Non-pigmented ciliary epithelial cell (primary cell): ENCODE results near the gene NRAP.
"Not testable (repeated sequence)": the region's sequence is repeated elsewhere in the genome, so short reads cannot be mapped to it uniquely, and the experiment has no call there.

Experiments used
- DNase-seq: peaks from one replicate; pipeline ENCODE4 v3.0.0-alpha.2; 2010; ENCODE audit warnings: low read depth

NRAP gene

GRCh38 chr10:113681533-113682470 lies 18.0 kb upstream of the NRAP start:
- no peak for DNase-seq

- DNase-seq, result no peak
These were observed 16.6 kb upstream of the NRAP start for GRCh38 chr10:113680190-113681111.

GRCh38 chr10:113679463-113680189 lies 15.8 kb upstream of the NRAP start, which contains the start of gene CASP7:
Gene CASP7 (plus strand): TSS chr10:113679912. CDS start chr10:113697494, 17,582 bp downstream.
- no peak for DNase-seq

- DNase-seq, result no peak
These were observed 2.9 kb upstream of the NRAP start for GRCh38 chr10:113666682-113667252.

- peak; percentile 87 for DNase-seq
These were observed 2.0 kb upstream of the NRAP start for GRCh38 chr10:113665806-113666354.

GRCh38 chr10:113665352-113665751 lies 1.5 kb upstream of the NRAP start:
- no peak for DNase-seq

GRCh38 chr10:113663142-113663541 lies 699 bp downstream of the NRAP start:
- DNase-seq, result no peak

- no peak for DNase-seq
These were observed 2.5 kb downstream of the NRAP start for GRCh38 chr10:113661332-113661731.

GRCh38 chr10:113657544-113657943 lies 6.3 kb downstream of the NRAP start:
- DNase-seq, result no peak

- DNase-seq, result no peak
These were observed 6.9 kb downstream of the NRAP start for GRCh38 chr10:113656896-113657295.

- DNase-seq, result not testable (repeated sequence)
These were observed 11.4 kb downstream of the NRAP start for GRCh38 chr10:113652456-113652855.

GRCh38 chr10:113651898-113652297 lies 11.9 kb downstream of the NRAP start:
- no peak for DNase-seq

- no peak for DNase-seq
These were observed 12.8 kb downstream of the NRAP start for GRCh38 chr10:113651021-113651420.

GRCh38 chr10:113650172-113650571 lies 13.7 kb downstream of the NRAP start:
- DNase-seq, result no peak

- DNase-seq, result no peak
These were observed 15.4 kb downstream of the NRAP start for GRCh38 chr10:113648478-113648877.

- DNase-seq, result no peak
These were observed 16.0 kb downstream of the NRAP start for GRCh38 chr10:113647812-113648211.

- DNase-seq, result no peak
These were observed 17.3 kb downstream of the NRAP start for GRCh38 chr10:113646336-113647201.

GRCh38 chr10:113644185-113645120 lies 19.4 kb downstream of the NRAP start:
- peak; percentile 30 for DNase-seq

- no peak for DNase-seq
These were observed 20.7 kb downstream of the NRAP start for GRCh38 chr10:113643183-113643582.
